OCI-LY7 (cell line): ENCODE data around the gene NDNF. TPM values are rescaled to one million over a fixed set of nuclear protein-coding genes. Genes with fewer than 3 reads are reported as not detected.

Source experiments
- BruUV-seq: library from RNA; stranded (reverse); fragments of 400-500 nt; replicated peaks from 2 replicates; lab custom pipeline; 2021; lab: Mats Ljungman, UMichigan
- CTCF ChIA-PET: fragments of 300-600 bp; sonication (Branson Sonifier 250); formaldehyde crosslinking; loops from one replicate; lab custom pipeline; 2022; ENCODE audit warnings: antibody characterized with exemption; ENCODE audit not compliant: unreplicated experiment; lab: Charles Lee
- POLR2A ChIA-PET: fragments of 300-600 bp; sonication (Branson Sonifier 250); formaldehyde crosslinking; loops from one replicate; lab custom pipeline; 2022; ENCODE audit warnings: antibody characterized with exemption; lab: Charles Lee
- DNase-seq: peaks from one replicate; pipeline ENCODE4 v3.0.0-alpha.2; 2015; ENCODE audit warnings: low spot score
- H2AFZ ChIP-seq: fragments of 200-600 bp; sonication (generic), shearing (Covaris generic); 2 replicates; pipeline ENCODE4 v1.6.1; 2014; ENCODE audit warnings: mild to moderate bottlenecking, antibody characterized with exemption, low read length, moderate library complexity
- H3K27ac ChIP-seq: fragments of 200-600 bp; sonication (generic); 2 replicates; pipeline ENCODE4 v1.5.1; 2014; ENCODE audit warnings: mixed run types, low read depth, mild to moderate bottlenecking, moderate library complexity, low read length, inconsistent platforms; ENCODE audit not compliant: poor library complexity, severe bottlenecking
- H3K36me3 ChIP-seq: fragments of 200-600 bp; sonication (generic); 2 replicates; pipeline ENCODE4 v1.6.1; 2014; ENCODE audit warnings: mild to moderate bottlenecking, antibody characterized with exemption, low read length, moderate library complexity, mixed read lengths; ENCODE audit not compliant: insufficient read depth
- H3K4me1 ChIP-seq: fragments of 200-600 bp; sonication (generic); 2 replicates; pipeline ENCODE4 v1.5.1; 2014; ENCODE audit warnings: mild to moderate bottlenecking, low read length; ENCODE audit not compliant: insufficient read depth, poor library complexity, severe bottlenecking
- H3K4me2 ChIP-seq: fragments of 200-600 bp; sonication (generic); 2 replicates; pipeline ENCODE4 v1.6.1; 2014; ENCODE audit warnings: mild to moderate bottlenecking, low read length
- H3K4me3 ChIP-seq: fragments of 200-600 bp; sonication (generic); 2 replicates; pipeline ENCODE4 v1.5.1; 2014; ENCODE audit warnings: mild to moderate bottlenecking, low read depth, low read length; ENCODE audit not compliant: poor library complexity, severe bottlenecking
- H3K79me2 ChIP-seq: fragments of 200-600 bp; sonication (generic); 2 replicates; pipeline ENCODE4 v1.6.1; 2016; ENCODE audit warnings: low read depth, mild to moderate bottlenecking, low read length, moderate library complexity, mixed read lengths; ENCODE audit not compliant: insufficient read depth
- H3K9me2 ChIP-seq: fragments of 200-600 bp; sonication (generic); 2 replicates; pipeline ENCODE4 v1.6.1; 2016; ENCODE audit warnings: mild to moderate bottlenecking, low read length, mixed read lengths; ENCODE audit not compliant: insufficient read depth
- H3K9me3 ChIP-seq: fragments of 200-600 bp; sonication (generic); 2 replicates; pipeline ENCODE4 v1.6.1; 2014; ENCODE audit warnings: mild to moderate bottlenecking, mixed run types, low read length, mixed read lengths
- H4K20me1 ChIP-seq: fragments of 200-600 bp; sonication (generic); 2 replicates; pipeline ENCODE4 v1.6.1; 2014; ENCODE audit warnings: mild to moderate bottlenecking, antibody characterized with exemption, low read length, moderate library complexity, mixed read lengths; ENCODE audit not compliant: insufficient read depth
- CTCF ChIP-seq: fragments of 200-600 bp; sonication (generic); conservative IDR thresholded peaks from 2 replicates; pipeline ENCODE4 v1.5.1; 2014; ENCODE audit warnings: mild to moderate bottlenecking, antibody characterized with exemption, low read length, moderate library complexity, mixed read lengths
- EZH2phosphoT487 ChIP-seq: fragments of 200-600 bp; sonication (generic); IDR thresholded peaks from 2 replicates; pipeline ENCODE4 v1.6.1; 2018; ENCODE audit warnings: low read depth, borderline replicate concordance, mild to moderate bottlenecking, mixed run types, antibody characterized with exemption, low read length, moderate library complexity, mixed read lengths
- intact Hi-C: fragments of 100-400 bp; cut with micrococcal nuclease; formaldehyde crosslinking; loops from one replicate; pipeline ENCODE4 v1.10.0; 2022; ENCODE audit not compliant: unreplicated experiment
- total RNA-seq, 2 experiments: library from RNA; depleted of rRNA in 1 of 2; stranded (reverse); fragments of >200 nt in 1 of 2; shearing (Covaris generic) in 1 of 2; gene quantifications; 2 replicates each; pipeline ENCODE4 v1.2.3, GENCODE V29; 2014 to 2022

The NDNF gene
- total RNA-seq, 2 experiments from 2014 or later, result not detected

DNA sequence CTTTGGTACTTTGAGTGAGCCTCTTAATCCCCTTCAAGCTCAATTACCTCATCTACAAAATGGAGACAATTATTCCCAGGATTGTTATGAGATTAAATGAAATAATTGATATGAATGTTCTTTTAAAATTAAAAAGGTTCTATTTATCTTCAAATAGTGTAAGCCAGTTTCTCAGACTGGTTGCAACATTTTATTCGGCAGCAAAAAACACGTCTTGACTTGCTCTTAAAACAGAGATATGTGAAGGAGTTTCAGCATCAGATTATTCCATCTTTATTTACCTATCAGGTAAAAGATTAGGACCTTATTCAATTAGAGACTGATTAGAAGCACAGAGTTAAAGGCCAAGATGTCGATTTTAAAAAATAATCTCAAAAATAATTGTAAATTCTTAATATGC, 10.5 kb downstream of the NDNF start:
- Histone ChIP-seq H3K27ac (no peak overlapping the region), H3K4me2 (no peak overlapping the region), H4K20me1 (no peaks in the 10 kb centered on the region), H3K79me2 (no peaks in the 10 kb centered on the region), H3K4me3 (no peak overlapping the region), H3K9me2 (no peaks in the 10 kb centered on the region), H3K36me3 (no peaks in the 10 kb centered on the region), H2AFZ (no peak overlapping the region), H3K4me1 (no peaks in the 10 kb centered on the region), H3K9me3 (no peaks in the 10 kb centered on the region)
- POLR2A ChIA-PET, result interaction anchor here (0.8 kb wide), 1 partner anchor 11 kb away, joined by 3 read pairs; no protein-coding TSS in a partner anchor
- intact Hi-C loops, result no loop called here
- TF ChIP-seq EZH2phosphoT487 (no peak), CTCF (no peak)
- BruUV-seq, result no TSS peak
- CTCF ChIA-PET, result no interaction called here
- DNase-seq, result no peak

DNA sequence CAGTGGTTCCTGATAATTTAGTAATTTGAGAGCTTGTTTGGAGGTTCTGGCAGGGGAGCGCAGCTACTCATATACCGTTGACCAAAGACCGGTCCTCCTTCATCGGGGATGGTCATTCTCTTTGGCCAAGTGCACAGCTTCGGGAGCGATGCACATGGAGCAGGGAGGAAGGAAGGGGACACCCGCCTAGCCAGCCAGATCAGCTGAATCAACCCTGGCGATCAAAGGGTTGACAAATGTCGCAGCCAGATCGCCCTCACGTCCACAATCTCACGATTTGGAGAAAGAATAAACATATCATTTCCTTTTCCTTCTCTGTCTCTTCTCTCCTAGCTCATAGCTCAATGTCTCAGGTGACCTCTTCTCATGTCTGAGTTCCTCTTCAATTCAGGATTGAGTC, 11.1 kb downstream of the NDNF start:
- H3K4me2 ChIP-seq, result no peak overlapping the region
- H3K9me3 ChIP-seq, result no peaks in the 10 kb centered on the region
- ChIA-PET POLR2A (interaction anchor here (0.8 kb wide), 1 partner anchor 11 kb away, joined by 3 read pairs; no protein-coding TSS in a partner anchor), CTCF (no interaction called here)
- DNase-seq, result no peak
- intact Hi-C loops, result no loop called here
- H3K9me2 ChIP-seq, result no peaks in the 10 kb centered on the region
- no peaks in the 10 kb centered on the region for H3K4me1 ChIP-seq
- no peak overlapping the region for H3K4me3 ChIP-seq
- no peaks in the 10 kb centered on the region for H3K79me2 ChIP-seq
- H3K36me3 ChIP-seq, result no peaks in the 10 kb centered on the region
- no peak overlapping the region for H2AFZ ChIP-seq
- H3K27ac ChIP-seq, result no peak overlapping the region
- BruUV-seq, result no TSS peak
- no peak for TF ChIP-seq EZH2phosphoT487
- TF ChIP-seq CTCF, result no peak
- no peaks in the 10 kb centered on the region for H4K20me1 ChIP-seq

- Histone ChIP-seq H3K4me3 (no peak overlapping the region), H3K79me2 (no peaks in the 10 kb centered on the region), H3K4me2 (no peak overlapping the region), H3K9me2 (no peaks in the 10 kb centered on the region), H3K27ac (no peak overlapping the region), H3K4me1 (no peaks in the 10 kb centered on the region), H2AFZ (no peak overlapping the region), H3K9me3 (no peaks in the 10 kb centered on the region), H4K20me1 (no peaks in the 10 kb centered on the region), H3K36me3 (no peaks in the 10 kb centered on the region)
- intact Hi-C loops, result no loop called here
- ChIA-PET CTCF (no interaction called here), POLR2A (interaction anchor here (0.5 to 0.8 kb wide), 2 partner anchors 8 to 64 kb away, joined by 3 read pairs; no protein-coding TSS in a partner anchor)
- DNase-seq, result no peak
- no TSS peak for BruUV-seq
- TF ChIP-seq CTCF (no peak), EZH2phosphoT487 (no peak)
Measured at GRCh38 chr4:121057466-121057922, 14.8 kb downstream of the NDNF start.
